Measurements from ENCODE around the gene AMIGO2.

AMIGO2 gene

GRCh38 chr12:47048541-47048940 is 31.2 kb downstream of the AMIGO2 start:
- DNase-seq (ENCODE audit: low read depth, low spot score), result no peak

GRCh38 chr12:47041327-47041726 is 38.4 kb downstream of the AMIGO2 start:
- DNase-seq (ENCODE audit: low read depth, low spot score), result no peak
- H3K4me3 ChIP-seq (ENCODE audit: low read length), result no peak overlapping the region

More at GRCh38 chr12:47048541-47048940, 31.2 kb downstream of the AMIGO2 start:
- no peak overlapping the region for H3K4me3 ChIP-seq (ENCODE audit: low read length)

- H3K4me3 ChIP-seq (ENCODE audit: low read length), result no peak overlapping the region
- no peak for DNase-seq (ENCODE audit: low read depth, low spot score)
These were observed 40.0 kb downstream of the AMIGO2 start for GRCh38 chr12:47039756-47040155.

GRCh38 chr12:47039079-47039478 is 40.7 kb downstream of the AMIGO2 start:
- H3K4me3 ChIP-seq (ENCODE audit: low read length), result no peak overlapping the region
- no peak for DNase-seq (ENCODE audit: low read depth, low spot score)

DNA sequence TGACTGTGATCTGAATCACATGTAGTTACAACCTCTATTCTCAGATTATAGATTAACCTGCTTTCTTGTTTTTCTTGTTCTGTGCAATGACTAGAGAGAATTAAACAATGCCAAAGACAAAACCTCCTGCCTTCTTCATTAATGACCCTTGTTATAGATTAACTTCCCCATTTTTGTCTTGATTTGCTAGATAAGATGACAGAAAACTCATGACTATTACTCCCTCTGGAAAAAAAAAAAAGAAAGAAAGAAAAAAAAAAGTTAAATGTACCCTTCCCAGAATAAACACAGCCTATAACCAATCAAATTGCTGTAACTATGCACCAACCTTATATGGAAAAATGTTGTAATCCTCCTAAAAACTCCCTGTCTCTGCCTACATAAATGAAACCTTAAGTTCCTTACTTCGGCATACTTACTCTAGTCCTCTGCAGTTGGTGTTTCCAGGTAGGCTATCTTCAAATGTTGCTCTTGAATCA is 41.5 kb downstream of the AMIGO2 start:
- no peak for DNase-seq (ENCODE audit: low read depth, low spot score)
- no peak overlapping the region for H3K4me3 ChIP-seq (ENCODE audit: low read length)

GRCh38 chr12:47035484-47035883 is 44.3 kb downstream of the AMIGO2 start:
- DNase-seq (ENCODE audit: low read depth, low spot score), result no peak

GRCh38 chr12:47034661-47035060 is 45.1 kb downstream of the AMIGO2 start:
- no peak for DNase-seq (ENCODE audit: low read depth, low spot score)
- H3K4me3 ChIP-seq (ENCODE audit: low read length), result no peak overlapping the region

More at GRCh38 chr12:47035484-47035883, 44.3 kb downstream of the AMIGO2 start:
- no peak overlapping the region for H3K4me3 ChIP-seq (ENCODE audit: low read length)

DNA sequence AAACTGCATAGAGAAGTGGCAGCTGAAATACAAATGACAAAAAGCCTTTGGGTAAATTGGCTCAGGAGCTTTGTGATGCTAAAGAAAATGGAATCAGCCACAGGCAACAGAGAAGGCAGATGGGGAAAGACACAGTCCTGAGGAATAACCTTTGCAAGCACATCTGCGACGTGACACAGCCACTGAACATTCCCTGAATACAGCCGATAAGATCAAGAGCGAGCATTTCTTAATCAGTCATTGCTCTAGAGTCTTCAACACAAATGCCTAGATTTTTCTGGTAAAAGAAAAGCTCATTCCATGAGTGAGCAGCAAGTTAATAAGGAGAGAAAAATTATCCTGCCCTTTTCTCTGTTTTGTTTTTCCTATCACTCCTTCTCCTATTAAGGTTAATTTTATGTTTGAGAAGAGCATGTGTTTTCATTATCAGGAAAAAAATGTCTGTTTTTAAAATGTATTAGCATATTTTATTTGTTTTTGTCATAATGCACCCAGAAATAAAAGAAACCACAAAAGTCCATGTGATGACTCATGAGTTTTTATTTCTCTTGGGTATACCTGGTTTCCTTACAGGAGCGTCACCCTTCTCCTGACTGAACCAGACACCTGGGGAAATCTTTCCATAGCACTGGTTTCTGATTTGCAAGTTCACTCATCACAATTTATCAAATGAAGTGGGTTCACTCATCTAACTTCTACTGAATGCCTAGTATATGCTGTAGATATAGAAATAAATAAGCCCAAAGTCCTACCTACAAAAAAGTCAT is 45.8 kb downstream of the AMIGO2 start:
- no peak for DNase-seq (ENCODE audit: low read depth, low spot score)
- no peak overlapping the region for H3K4me3 ChIP-seq (ENCODE audit: low read length)

GRCh38 chr12:47033081-47033480 is 46.7 kb downstream of the AMIGO2 start:
- H3K4me3 ChIP-seq (ENCODE audit: low read length), result no peak overlapping the region
- DNase-seq (ENCODE audit: low read depth, low spot score), result no peak

- no peak overlapping the region for H3K4me3 ChIP-seq (ENCODE audit: low read length)
- DNase-seq (ENCODE audit: low read depth, low spot score), result peak; percentile 34
These were observed 47.1 kb downstream of the AMIGO2 start for GRCh38 chr12:47032644-47033043.

GRCh38 chr12:47029903-47030302 is 49.9 kb downstream of the AMIGO2 start:
- DNase-seq (ENCODE audit: low read depth, low spot score), result no peak

GRCh38 chr12:47028981-47029708 is 50.6 kb downstream of the AMIGO2 start:
- DNase-seq (ENCODE audit: low read depth, low spot score), result no peak
- H3K4me3 ChIP-seq (ENCODE audit: low read length), result no peak overlapping the region

More at GRCh38 chr12:47029903-47030302, 49.9 kb downstream of the AMIGO2 start:
- no peak overlapping the region for H3K4me3 ChIP-seq (ENCODE audit: low read length)

- no peak for DNase-seq (ENCODE audit: low read depth, low spot score)
- H3K4me3 ChIP-seq (ENCODE audit: low read length), result no peak overlapping the region
These were observed 51.6 kb downstream of the AMIGO2 start for GRCh38 chr12:47028186-47028585.
